Measurements from ENCODE around the gene MEIOSIN. TPM values are rescaled to one million over a fixed set of nuclear protein-coding genes. Genes with fewer than 3 reads are reported as not detected.
A peak's percentile ranks its signal among the peaks of the same experiment; 100 is the strongest.
"Not testable (repeated sequence)": the region's sequence is repeated elsewhere in the genome, so short reads cannot be mapped to it uniquely, and the experiment has no call there.

MEIOSIN gene
- not detected for total RNA-seq
- not detected for polyA plus RNA-seq
- long read RNA-seq, donor 1 = 0 reads
- long read RNA-seq, donor 2, partial matches to known transcripts = 0 of 3 reads
- long read RNA-seq, donor 2, other reads (novel, unspliced or antisense) = 0 of 3 reads
- long read RNA-seq, donor 3 = 0 reads

DNA sequence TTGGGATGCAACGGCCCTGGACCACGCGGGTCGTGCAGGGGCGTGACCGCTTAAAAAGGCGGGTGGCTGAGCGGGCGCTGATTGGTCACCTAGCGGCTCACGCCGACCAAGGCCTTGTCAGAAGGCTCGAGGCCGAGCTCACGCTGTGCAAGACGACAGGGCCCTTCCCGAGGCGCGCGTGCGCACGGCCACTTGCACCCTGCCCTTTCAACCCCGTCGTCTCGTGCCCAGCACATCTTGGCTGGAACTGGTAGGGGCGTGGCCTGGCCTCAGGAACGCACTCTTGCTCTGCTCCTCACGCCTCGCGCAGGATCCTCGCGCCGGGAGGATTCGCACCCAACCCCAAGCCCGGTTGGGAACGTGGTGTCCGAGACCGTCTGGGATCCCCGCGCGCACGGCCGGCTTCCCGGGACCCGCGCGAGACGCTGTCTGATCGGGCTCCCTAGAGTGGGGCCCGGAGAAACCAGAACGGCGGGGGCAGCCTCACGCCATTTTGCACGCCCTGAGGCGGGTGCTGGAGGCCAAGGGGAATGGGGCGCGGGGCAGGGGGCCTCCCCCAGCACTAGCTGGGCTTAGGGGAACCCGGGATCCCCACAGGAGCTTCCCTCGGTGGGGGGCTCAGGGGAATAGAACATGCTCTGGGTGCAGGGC lies at the start of gene MEIOSIN:
Gene MEIOSIN (plus strand): TSS at position 280 of the 651 bp plus-strand sequence. CDS start 1,938 bp downstream, outside the sequence.
- peak in 3 of 5 donors; percentile 41 to 50 (median 43) for DNase-seq
- Histone ChIP-seq H3K9me3 (no peaks in the 10 kb centered on the region), H3K27ac (no peak within 1 kb of the TSS), H3K27me3 (no peaks in the 10 kb centered on the region), H3K4me3 (no peak within 1 kb of the TSS), H3K4me1 (ENCODE audit: insufficient read depth) (peaks cover 5% of the 10 kb centered on the region), H3K36me3 (no peaks in the 10 kb centered on the region)
- intact Hi-C loops (cut with DNase I) = no loop called here
- 92 to 94% (median 92%) methylated on average over 56 to 59 of the region's 59 CpGs for WGBS, 3 donors
- TF ChIP-seq CTCF (IDR thresholded peaks at IDR 0.05) (no peak), EP300 (IDR thresholded peaks at IDR 0.05) (no peak), POLR2A (IDR thresholded peaks at IDR 0.05) (no peak)

- H3K4me3 ChIP-seq; H3K36me3 ChIP-seq; H3K4me1 ChIP-seq (ENCODE audit: insufficient read depth); H3K9me3 ChIP-seq; H3K27ac ChIP-seq; H3K27me3 ChIP-seq; DNase-seq: not testable (repeated sequence)
- intact Hi-C loops (cut with DNase I) = loop anchor here in 1 of 4 donors (10.0 kb wide), 1 partner anchor 260 kb away; the partner anchor contains the start of gene ERCC1
- 84 to 86% (median 85%) methylated on average over 11 of the region's 11 CpGs for WGBS, 3 donors
Observed at GRCh38 chr19:45685045-45685444, 48.2 kb upstream of the MEIOSIN start.

DNA sequence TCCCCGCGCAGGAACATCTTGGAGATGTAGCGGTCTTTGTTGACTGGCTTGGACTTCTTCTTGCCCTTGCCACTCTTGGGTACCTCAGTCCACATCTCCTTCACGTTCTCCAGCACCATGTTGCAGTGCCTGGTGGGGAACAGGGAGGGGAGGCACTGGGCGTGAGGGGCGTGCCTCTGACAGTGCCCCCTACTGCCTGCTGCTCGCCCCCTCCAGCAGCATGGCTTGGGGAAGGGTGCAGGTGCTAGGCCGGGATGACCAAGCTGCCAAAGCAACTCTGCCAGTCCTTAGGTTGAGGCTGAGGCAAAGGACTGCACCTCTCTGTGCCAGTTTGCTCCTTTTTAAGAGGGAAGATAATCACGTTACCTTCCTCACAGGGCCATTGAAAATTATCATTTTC lies 45.6 kb upstream of the MEIOSIN start:
- H3K4me3 ChIP-seq = no peak overlapping the region
- no peaks in the 10 kb centered on the region for H3K9me3 ChIP-seq
- H3K36me3 ChIP-seq = no peaks in the 10 kb centered on the region
- no peaks in the 10 kb centered on the region for H3K4me1 ChIP-seq (ENCODE audit: insufficient read depth)
- WGBS, 3 donors = 85 to 90% (median 88%) methylated on average over 9 of the region's 9 CpGs
- no peak for DNase-seq
- intact Hi-C loops (cut with DNase I) = loop anchor here in 1 of 4 donors (10.0 kb wide), 1 partner anchor 263 kb away; the partner anchor contains the start of gene ERCC1
- no peak for TF ChIP-seq EP300 (IDR thresholded peaks at IDR 0.05)
- TF ChIP-seq POLR2A (IDR thresholded peaks at IDR 0.05) = no peak
- no peak for TF ChIP-seq CTCF (IDR thresholded peaks at IDR 0.05)
- no peak overlapping the region for H3K27ac ChIP-seq
- H3K27me3 ChIP-seq = no peaks in the 10 kb centered on the region

- Histone ChIP-seq H3K4me3 (peak within 1 kb of the TSS; percentile 57), H3K9me3 (no peaks in the 10 kb centered on the region), H3K27me3 (no peaks in the 10 kb centered on the region), H3K36me3 (no peaks in the 10 kb centered on the region), H3K27ac (peak within 1 kb of the TSS; percentile 7 to 88), H3K4me1 (ENCODE audit: insufficient read depth) (peaks cover 3% of the 10 kb centered on the region)
- TF ChIP-seq EP300 (IDR thresholded peaks at IDR 0.05) (no peak), CTCF (IDR thresholded peaks at IDR 0.05) (no peak), POLR2A (IDR thresholded peaks at IDR 0.05) (peak; percentile 90)
- DNase-seq = peak; percentile 92 to 95 (median 94)
- WGBS, 3 donors = 0 to 1% (median 1%) methylated on average over 36 of the region's 36 CpGs
- intact Hi-C loops (cut with DNase I) = loop anchor here in 3 of 4 donors (5.0 kb wide), 2 partner anchors 76 to 169 kb away; partner anchors contain the start of gene SIX5 (in 2 of the 3)
Observed at GRCh38 chr19:45691516-45692186, 41.6 kb upstream of the MEIOSIN start, which contains the start of gene SNRPD2. Gene SNRPD2 (minus strand): TSS chr19:45691953. CDS start chr19:45691888, 65 bp downstream.
